Adipose tissue (tissue), 3 donors: Measurements from ENCODE around the gene ALOXE3. TPM values are rescaled to one million over a fixed set of nuclear protein-coding genes. Genes with fewer than 3 reads are reported as not detected.

Experiments
- H3K27ac ChIP-seq: one replicate; pipeline ENCODE4 v1.5.1; 2013; ENCODE audit warnings: low read depth, low read length
- WGBS, 3 donors: extraction: QIAGEN DNeasy Blood & Tissue Kit; methylation state at CpG; one replicate each; pipeline ENCODE4 v1.1.7; 2013; 5-methylcytosine and 5-hydroxymethylcytosine counted together
- polyA plus RNA-seq, 3 donors: library from polyadenylated mRNA; stranded (reverse); fragments of 200-250 nt; gene quantifications; one replicate each; pipeline ENCODE4 v1.2.3, GENCODE V29; 2013
- donor health status: healthy with polysubstance abuse.
- donor health status: Bipolar disorder and iron deficiency.
- donor health status: healthy.

ALOXE3 gene
- polyA plus RNA-seq, 3 donors: 0.01 to 0.18 TPM; not detected in 1

GRCh38 chr17:8144401-8145231, 26.3 kb upstream of the ALOXE3 start:
- 91 to 95% (median 93%) methylated on average over 15 of the region's 15 CpGs for WGBS, 3 donors
- no peak overlapping the region for H3K27ac ChIP-seq

DNA sequence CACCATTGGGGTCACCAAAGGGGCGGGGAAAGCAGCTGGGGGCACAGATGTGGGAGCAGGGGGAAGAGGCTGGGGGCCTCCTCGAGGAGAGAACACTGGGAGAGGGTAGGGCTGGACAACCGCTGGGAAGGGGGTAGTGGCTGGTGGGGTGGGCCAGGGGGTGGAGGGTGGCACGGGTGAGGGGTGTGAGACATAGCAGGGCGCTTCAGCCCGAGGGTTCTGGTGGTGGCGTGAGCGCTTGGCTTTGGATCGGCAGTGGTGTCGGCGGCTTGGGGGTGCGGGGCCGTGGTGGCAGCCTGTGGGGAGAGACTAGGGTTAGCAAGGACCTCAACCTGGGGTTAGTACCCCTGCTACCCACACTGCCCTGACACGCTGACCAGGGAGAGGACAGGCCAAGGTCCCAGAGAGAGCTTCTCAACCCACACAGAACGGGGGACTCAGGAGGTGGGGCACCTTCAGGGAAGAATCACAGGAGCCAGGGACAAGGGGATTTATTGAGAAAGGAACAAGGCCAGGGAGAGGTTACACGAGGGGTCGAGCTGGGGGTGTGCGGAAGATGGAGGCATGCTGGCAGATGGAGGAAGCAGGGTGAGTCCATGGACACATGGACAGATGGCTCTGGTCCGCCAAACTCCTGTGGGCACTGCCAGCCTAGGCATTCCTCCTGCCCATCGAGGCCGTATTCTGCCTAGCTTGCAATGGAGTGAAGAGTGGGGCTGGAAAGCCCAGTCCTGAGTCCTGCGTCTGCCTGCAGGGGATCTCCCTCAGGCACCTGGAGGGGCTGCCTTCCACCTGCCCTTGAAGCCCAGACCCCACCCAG, 25.5 kb upstream of the ALOXE3 start:
- H3K27ac ChIP-seq: no peak overlapping the region
- WGBS, 3 donors: 89 to 93% (median 93%) methylated on average over 22 of the region's 22 CpGs

GRCh38 chr17:8142887-8143580, 24.7 kb upstream of the ALOXE3 start:
- 83 to 87% (median 86%) methylated on average over 15 of the region's 15 CpGs for WGBS, 3 donors
- H3K27ac ChIP-seq: no peak overlapping the region

DNA sequence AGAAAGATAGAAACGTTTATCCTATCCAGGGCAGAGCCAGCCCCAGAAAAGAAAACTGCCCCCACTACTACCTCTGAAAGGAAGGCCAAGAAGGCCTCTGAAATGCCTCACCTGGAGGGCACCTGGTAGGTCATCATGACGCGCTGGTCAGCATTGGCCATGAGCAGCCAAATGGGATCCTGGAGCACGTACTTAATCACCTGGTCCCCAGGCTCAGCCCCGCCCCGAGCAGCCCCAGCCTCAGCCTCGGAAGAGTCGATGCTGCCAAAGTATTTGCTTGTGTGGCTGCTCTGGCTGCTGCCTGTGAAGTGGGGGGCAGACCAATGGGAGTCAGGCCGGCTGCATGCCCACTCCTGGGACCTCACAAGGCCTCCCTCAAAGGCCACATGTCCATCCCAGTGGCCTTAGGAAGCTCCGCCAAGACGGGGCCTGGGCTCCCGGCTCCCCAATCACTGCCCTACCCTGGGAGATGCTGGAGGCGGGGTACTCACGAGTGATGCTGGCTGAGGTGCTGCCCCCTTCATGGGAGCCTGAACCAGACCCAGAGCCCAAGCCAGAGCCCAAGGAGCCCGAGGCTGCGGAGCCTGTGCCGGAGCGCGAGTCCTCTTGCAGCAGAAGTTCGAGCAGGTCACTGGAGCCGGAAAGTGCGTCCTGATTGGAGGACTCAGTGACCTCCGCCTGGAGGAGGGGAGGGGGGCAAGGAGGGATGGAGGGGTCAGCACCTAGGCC, 24.0 kb upstream of the ALOXE3 start:
- WGBS, 3 donors: 89 to 91% (median 90%) methylated on average over 22 to 23 of the region's 23 CpGs
- H3K27ac ChIP-seq: no peak overlapping the region

DNA sequence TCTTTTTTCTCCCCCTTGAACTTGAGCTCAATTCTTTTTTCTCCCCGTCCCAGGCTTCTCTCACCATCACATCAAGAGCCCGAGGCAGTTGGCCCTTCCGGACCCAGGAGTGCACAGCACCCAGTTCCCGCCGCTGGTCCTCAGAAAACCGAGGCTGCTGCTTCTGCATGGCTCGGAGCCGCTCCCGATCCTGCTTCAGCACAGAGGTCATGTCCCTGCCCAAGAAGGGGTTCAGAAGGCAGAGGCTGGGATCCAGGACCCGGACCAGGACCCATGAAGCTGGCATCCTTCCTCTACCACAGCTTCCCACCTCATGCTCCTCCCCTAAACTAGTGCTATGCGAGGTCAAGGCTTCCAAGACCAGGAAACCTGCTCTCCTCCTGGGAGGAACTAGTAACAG, 23.4 kb upstream of the ALOXE3 start:
- WGBS, 3 donors: 91 to 94% (median 93%) methylated on average over 11 of the region's 11 CpGs
- no peak overlapping the region for H3K27ac ChIP-seq

DNA sequence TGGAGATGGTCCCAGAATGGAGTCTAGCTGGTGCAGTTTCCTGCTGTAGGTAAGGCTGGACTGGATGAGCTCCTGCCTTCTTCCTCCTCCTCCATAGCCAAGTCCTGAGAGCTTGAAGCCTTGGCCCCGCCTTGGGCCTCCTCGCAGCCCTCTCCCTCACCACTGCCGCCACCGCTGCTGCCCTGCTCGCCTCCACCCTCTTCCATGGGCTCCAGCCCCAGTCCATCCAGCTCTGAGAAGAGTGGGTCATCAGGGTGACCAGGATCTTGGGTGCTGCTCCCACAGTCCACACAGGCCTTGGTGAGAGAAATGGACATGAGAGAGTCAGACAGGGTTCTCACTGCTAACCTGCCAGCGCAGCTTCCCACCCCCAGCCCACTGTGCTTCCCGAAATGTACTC, 22.7 kb upstream of the ALOXE3 start:
- H3K27ac ChIP-seq: no peak overlapping the region
- 96% methylated on average over 7 of the region's 7 CpGs for WGBS, 3 donors

- WGBS, 3 donors: 75 to 81% (median 79%) methylated on average over 18 of the region's 18 CpGs
Observed at GRCh38 chr17:8140065-8141029, 22.0 kb upstream of the ALOXE3 start.

DNA sequence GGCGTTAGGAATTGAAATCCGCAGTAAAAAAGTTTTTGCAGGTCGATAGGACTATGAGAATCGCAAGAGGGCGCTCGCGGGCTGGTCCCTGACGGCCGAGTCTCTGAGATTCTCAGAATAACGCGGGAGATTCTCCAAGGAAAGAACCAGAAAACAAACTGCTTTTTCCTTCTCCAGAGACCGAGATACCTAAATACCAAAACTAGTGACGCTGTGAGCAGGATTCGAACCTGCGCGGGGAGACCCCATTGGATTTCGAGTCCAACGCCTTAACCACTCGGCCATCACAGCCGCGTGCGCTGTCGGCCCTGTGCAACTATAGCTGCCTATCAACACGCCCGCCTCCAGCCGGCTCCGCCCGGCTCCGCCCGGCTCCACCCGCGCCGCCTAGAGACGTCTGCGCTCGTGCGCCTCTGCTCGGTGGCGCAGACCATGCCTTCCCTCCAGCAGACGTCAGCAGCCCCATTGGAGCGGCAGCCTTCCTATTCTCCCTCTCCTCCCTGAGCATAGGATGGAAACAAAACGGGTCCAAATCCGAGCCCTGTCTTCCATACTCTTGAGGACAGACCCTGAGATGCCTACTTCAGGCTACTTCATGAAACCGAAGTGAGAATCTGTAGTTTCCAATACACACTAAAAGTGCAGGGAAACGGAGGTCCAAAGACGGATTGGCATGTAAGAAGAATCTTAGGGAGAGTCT, 20.5 kb upstream of the ALOXE3 start:
- 0 to 1% (median 1%) methylated on average over 45 to 46 of the region's 46 CpGs for WGBS, 3 donors
- peak overlapping the region; percentile 20 for H3K27ac ChIP-seq

More at GRCh38 chr17:8140065-8141029, 22.0 kb upstream of the ALOXE3 start:
- H3K27ac ChIP-seq: no peak overlapping the region

DNA sequence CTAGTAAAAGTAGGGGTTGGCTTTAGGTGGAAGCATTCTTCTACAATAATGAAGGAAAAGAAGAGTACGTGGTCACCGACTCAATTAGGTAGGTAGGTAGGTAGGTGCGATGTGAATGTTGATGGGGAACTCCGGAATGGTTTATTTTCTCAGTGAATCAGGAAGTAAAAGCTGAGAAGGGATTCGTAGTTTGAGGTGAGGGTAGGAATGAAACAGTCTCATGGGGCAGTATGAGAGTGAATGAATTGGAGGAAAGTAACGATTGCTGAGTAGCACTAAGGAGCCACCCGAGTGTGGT, 20.0 kb upstream of the ALOXE3 start:
- WGBS, 3 donors: 1 to 2% (median 2%) methylated on average over 7 of the region's 7 CpGs
- no peak overlapping the region for H3K27ac ChIP-seq

- H3K27ac ChIP-seq: no peak overlapping the region
- 22 to 36% (median 30%) methylated on average over 21 of the region's 21 CpGs for WGBS, 3 donors
Observed at GRCh38 chr17:8137645-8138373, 19.5 kb upstream of the ALOXE3 start.

- 88 to 91% (median 90%) methylated on average over 4 of the region's 4 CpGs for WGBS, 3 donors
- no peak overlapping the region for H3K27ac ChIP-seq
Observed at GRCh38 chr17:8133941-8134340, 15.6 kb upstream of the ALOXE3 start.

DNA sequence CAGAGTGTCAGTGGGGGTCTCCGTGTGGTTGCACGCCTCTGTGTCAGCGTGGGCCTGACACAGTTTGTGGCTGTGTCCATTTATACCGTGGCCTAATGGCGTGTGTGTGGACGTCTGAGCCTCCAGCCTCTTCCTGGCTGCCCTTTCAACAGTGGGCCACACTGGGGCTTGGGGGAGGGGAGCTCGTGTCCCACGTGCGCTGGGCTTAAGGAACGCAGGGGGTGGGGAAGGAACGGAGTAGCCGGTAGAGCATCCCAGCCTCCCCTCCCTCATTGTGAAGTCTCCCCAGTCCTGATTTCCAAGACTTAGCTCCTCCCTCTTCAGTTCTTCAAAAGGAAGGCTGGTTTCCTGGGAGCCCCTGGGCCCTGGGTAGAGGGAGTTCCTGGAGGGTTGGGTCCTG, 15.1 kb upstream of the ALOXE3 start:
- H3K27ac ChIP-seq: no peak overlapping the region
- WGBS, 3 donors: 71 to 78% (median 74%) methylated on average over 12 of the region's 12 CpGs

- 68 to 75% (median 73%) methylated on average over 3 of the region's 3 CpGs for WGBS, 3 donors
Observed at GRCh38 chr17:8131844-8132441, 13.6 kb upstream of the ALOXE3 start.

GRCh38 chr17:8128125-8128784, 9.9 kb upstream of the ALOXE3 start:
- no peak overlapping the region for H3K27ac ChIP-seq
- WGBS, 3 donors: 64 to 87% (median 86%) methylated on average over 14 of the region's 14 CpGs

More at GRCh38 chr17:8131844-8132441, 13.6 kb upstream of the ALOXE3 start:
- H3K27ac ChIP-seq: no peak overlapping the region

- H3K27ac ChIP-seq: no peak overlapping the region
- whole genome bisulfite sequencing, 3 donors: 0% methylated on average over 31 to 45 of the region's 45 CpGs
Observed at GRCh38 chr17:8126491-8127066, 8.3 kb upstream of the ALOXE3 start.
